ENCODE results near the gene PHLDA2.

Gene PHLDA2

DNA sequence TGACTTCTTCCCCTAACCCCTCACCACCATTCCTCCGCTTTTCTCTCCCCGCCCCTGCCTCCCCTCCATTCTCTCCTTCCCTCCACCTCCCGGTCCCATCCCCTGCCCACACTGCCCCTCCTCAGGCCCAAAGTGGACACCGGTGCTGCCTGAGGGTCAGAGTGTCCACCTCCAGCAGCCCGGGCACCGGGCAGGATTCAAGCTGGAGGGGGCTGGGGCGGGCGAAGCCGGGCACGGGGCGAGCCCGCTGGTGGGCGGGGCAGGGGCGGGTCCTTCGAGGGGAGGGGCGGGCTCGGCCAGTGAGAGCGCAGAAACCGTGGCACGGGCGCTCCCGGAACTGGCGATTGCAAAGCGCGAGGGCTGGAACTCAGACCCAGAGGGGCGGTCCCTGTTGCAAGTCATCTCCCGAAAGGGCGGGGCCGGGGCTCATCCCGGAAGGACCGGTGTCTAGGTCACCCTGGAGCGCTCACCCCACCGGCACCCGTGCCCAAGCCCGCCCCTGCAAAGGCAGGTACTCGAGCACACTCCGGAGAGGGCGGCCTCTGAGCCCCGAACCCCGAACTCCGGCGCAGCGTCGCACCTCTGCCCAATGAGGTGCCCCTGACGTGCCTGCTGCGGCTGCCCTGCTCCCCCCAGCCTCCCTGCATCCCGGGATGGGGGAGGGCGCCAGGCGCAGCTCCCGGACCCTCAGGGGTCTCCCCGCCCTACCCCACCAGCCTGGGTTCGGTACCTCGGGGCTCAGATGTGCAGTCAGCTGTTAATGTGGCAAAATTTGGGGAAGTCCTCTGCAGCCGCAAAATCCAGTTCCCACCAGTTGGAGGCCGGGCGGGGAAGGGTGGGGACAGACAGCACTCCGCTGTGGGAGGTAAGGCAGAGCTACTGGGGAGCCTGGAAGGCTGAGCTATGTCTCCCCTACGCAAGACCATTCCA lies 27.1 kb downstream of the PHLDA2 start:
- TF ChIP-seq, protein P1, sequence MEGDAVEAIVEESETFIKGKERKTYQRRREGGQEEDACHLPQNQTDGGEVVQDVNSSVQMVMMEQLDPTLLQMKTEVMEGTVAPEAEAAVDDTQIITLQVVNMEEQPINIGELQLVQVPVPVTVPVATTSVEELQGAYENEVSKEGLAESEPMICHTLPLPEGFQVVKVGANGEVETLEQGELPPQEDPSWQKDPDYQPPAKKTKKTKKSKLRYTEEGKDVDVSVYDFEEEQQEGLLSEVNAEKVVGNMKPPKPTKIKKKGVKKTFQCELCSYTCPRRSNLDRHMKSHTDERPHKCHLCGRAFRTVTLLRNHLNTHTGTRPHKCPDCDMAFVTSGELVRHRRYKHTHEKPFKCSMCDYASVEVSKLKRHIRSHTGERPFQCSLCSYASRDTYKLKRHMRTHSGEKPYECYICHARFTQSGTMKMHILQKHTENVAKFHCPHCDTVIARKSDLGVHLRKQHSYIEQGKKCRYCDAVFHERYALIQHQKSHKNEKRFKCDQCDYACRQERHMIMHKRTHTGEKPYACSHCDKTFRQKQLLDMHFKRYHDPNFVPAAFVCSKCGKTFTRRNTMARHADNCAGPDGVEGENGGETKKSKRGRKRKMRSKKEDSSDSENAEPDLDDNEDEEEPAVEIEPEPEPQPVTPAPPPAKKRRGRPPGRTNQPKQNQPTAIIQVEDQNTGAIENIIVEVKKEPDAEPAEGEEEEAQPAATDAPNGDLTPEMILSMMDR (IDR thresholded peaks at IDR 0.05; ENCODE audit: insufficient read depth, low read depth, low read length, missing control alignments), result no peak
- DNase-seq (ENCODE audit: low read depth), result peak; percentile 96
- H3K4me3 ChIP-seq (ENCODE audit: low read depth, low read length), result peak overlapping the region; percentile 75

DNA sequence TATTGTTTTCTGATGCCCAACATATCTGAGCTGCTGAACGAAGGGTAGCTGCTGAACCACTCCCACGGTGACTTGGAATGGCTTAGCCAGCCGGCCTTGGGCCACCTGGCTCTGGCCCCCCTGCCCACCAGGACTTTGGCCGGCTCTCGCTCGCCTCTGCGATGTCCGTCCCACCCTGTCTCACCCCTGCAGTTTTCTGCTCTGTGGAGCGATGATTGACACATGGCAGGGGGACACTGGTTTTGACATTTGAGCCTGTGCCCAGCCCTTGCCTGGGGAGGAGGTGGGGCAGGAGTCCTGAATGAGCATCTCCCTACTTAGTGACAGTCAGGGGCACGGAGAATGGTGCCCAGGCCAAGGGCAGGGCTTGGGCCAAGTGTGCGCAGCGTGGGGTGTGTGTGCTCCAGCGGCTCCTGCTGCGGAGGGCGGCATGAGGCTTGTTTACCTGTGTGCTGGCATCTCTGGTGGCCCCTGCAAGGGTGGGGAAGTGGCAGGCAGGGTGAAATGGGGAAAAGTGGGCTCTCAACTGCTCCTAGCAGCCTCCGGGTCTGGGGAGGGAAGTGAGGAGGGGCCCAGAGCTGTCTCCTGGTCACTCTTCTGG lies 27.9 kb downstream of the PHLDA2 start:
- DNase-seq (ENCODE audit: low read depth), result no peak
- TF ChIP-seq, protein P1 (IDR thresholded peaks at IDR 0.05; ENCODE audit: insufficient read depth, low read depth, low read length, missing control alignments), result no peak
- H3K4me3 ChIP-seq (ENCODE audit: low read depth, low read length), result no peak overlapping the region; the same call in 1 of the 2 replicates

DNA sequence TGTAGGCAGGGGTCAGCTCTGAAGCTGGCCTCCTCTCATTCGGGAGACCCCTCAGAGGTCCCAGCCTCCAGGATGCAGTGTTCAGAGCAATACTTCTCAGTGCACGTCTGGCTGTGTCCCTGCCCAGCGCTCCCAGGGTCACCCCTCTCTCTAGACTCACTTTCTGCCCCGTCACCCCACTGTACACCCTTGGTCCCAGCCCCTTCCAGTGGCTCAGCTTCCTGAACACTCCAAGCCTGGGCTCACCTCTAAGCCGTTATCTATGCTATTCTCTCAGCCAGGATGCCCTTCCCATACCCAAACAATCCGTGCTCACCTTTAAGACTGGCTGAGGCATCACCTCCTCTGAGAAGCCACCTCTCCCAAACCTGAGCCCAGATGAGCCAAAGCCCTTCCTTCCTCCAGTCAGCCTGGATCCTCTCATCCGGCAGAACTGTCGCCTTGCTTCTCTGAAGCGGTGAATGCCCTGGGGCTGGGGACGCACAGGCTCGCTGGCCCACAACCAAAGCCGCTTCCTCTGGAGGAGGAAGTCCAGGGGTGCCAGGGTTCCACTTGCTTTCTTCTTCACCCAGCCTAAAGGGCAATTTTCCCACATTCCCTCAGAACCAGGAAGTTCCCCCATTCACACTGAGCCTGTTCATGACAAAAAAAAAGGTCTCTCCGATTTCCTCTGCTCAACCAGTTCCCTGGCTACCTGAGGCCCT lies 30.0 kb downstream of the PHLDA2 start:
- no peak overlapping the region for H3K4me3 ChIP-seq (ENCODE audit: low read depth, low read length)
- no peak for DNase-seq (ENCODE audit: low read depth)
- TF ChIP-seq, protein P1 (IDR thresholded peaks at IDR 0.05; ENCODE audit: insufficient read depth, low read depth, low read length, missing control alignments), result no peak

DNA sequence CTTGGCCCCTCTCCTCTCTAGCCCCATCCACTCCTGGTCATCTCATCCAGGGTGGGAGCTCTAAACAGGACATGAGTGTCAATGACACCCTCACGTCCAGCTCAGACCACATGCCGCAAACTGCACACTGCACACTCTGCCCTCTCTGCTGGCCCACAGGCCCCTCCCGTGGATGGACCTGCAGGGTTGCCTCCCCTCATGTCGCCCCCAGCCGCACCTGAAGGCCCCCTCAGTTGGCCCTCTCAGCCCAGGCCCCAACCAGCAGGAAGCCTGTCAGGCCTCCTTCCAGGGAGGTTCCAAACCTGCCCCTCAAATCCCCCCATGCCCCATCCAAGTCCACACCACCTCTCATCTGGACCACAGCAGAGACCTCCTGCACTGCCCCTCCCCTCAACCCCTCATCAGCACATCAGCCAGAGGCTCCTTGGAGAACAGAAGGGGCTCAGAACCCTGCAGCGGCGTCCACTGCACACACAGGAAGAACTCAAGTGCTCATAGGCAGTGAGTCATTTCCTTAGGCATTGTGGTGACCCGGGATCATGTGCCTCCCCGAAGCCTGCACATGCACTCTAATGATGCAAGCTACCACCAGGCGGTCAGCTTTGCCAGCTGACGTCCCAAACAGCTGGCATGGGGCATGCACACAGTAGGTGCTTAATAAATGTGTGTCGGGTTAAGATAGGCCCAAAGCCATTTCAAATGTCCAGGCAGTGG lies 30.7 kb downstream of the PHLDA2 start:
- peak; percentile 57 for DNase-seq (ENCODE audit: low read depth)
- H3K4me3 ChIP-seq (ENCODE audit: low read depth, low read length), result no peak overlapping the region
- TF ChIP-seq, protein P1 (IDR thresholded peaks at IDR 0.05; ENCODE audit: insufficient read depth, low read depth, low read length, missing control alignments), result no peak

DNA sequence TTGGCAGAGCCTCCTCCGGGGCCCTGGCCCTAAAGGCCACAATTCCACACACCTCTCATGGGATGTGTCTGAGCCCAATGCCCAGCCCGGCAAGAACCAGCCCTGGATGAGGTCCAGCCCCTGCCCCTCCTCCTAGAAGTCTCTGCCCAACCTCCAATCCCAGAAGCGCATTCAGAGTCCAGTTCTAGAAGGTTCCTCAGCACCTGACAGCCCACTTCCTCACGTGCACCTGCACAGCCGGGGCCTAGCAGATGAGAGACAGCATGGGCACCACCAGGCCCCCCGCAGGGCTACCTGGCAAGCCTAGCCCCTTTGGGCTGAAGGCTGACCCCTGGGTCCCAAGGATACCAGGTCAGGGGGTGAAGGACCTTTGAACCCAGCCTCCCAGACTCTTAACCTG lies 32.2 kb downstream of the PHLDA2 start:
- TF ChIP-seq, protein P1 (IDR thresholded peaks at IDR 0.05; ENCODE audit: insufficient read depth, low read depth, low read length, missing control alignments), result no peak
- DNase-seq (ENCODE audit: low read depth), result no peak
- no peak overlapping the region for H3K4me3 ChIP-seq (ENCODE audit: low read depth, low read length)

DNA sequence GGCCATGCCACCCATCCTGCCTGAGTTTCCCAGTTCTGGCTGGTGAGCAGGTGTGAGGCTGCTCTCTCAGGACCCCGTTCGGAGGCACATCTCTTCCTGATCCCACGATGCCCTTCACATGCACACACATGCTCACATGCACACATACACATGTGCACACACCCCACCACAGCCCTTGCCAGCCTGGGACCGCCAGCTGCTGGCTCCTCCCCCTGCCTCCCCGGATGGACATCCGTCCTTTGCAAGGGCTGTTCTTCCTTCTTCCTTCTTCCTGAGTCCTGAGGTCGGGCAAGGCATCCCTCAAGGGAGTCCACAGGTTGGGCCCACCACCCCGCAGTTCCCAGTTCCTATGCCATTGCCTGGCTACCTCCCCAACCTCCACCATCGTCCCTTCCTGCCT lies 33.2 kb downstream of the PHLDA2 start:
- H3K4me3 ChIP-seq (ENCODE audit: low read depth, low read length), result no peak overlapping the region
- TF ChIP-seq, protein P1 (IDR thresholded peaks at IDR 0.05; ENCODE audit: insufficient read depth, low read depth, low read length, missing control alignments), result no peak
- DNase-seq (ENCODE audit: low read depth), result no peak
